Endothelial cell of umbilical vein (primary cell): Measurements from ENCODE around the gene PFKFB3.

Experiments
- EZH2 ChIP-seq: IDR thresholded peaks from 2 replicates; pipeline ENCODE4 v1.6.1; 2012; ENCODE audit warnings: borderline replicate concordance, low read depth, mild to moderate bottlenecking, moderate library complexity, low read length, inconsistent platforms; ENCODE audit not compliant: severe bottlenecking
- FOS ChIP-seq: IDR thresholded peaks from 2 replicates; pipeline ENCODE4 v1.6.1; 2011; ENCODE audit warnings: mild to moderate bottlenecking, low read length, moderate library complexity, borderline replicate concordance; ENCODE audit not compliant: insufficient read depth
- GATA2 ChIP-seq: IDR thresholded peaks from 2 replicates; pipeline ENCODE4 v1.7.0; 2011; ENCODE audit warnings: low read depth, mild to moderate bottlenecking, moderate library complexity, mixed read lengths, low read length; ENCODE audit not compliant: insufficient read length, insufficient read depth
- POLR2A ChIP-seq: IDR thresholded peaks from 2 replicates; pipeline ENCODE4 v1.6.1; 2012; ENCODE audit warnings: low read depth, mild to moderate bottlenecking, control low read depth, low read length
- POLR2AphosphoS5 ChIP-seq: IDR thresholded peaks from 2 replicates; pipeline ENCODE4 v1.6.1; 2012; ENCODE audit warnings: low read depth, mild to moderate bottlenecking, control low read depth, low read length, moderate library complexity; ENCODE audit not compliant: insufficient read depth
- TF ChIP-seq, protein P1 (sequence below), 2 donors: IDR thresholded peaks; 1 replicate in 1 of 2; 2 replicates in 1 of 2; pipeline ENCODE4 v1.5.1; 2011; ENCODE audit warnings: low read length in 2 of 2, mild to moderate bottlenecking in 2 of 2, moderate library complexity in 2 of 2, control low read depth in 1 of 2, inconsistent platforms in 1 of 2, low read depth in 1 of 2; ENCODE audit not compliant: insufficient read depth in 1 of 2; ENCODE audit errors: extremely low read depth in 1 of 2
- TF ChIP-seq, protein P2 (sequence below): IDR thresholded peaks from 2 replicates; pipeline ENCODE4 v1.6.1; 2011; ENCODE audit not compliant: insufficient read depth, insufficient read length

- TF ChIP-seq, protein P1, sequence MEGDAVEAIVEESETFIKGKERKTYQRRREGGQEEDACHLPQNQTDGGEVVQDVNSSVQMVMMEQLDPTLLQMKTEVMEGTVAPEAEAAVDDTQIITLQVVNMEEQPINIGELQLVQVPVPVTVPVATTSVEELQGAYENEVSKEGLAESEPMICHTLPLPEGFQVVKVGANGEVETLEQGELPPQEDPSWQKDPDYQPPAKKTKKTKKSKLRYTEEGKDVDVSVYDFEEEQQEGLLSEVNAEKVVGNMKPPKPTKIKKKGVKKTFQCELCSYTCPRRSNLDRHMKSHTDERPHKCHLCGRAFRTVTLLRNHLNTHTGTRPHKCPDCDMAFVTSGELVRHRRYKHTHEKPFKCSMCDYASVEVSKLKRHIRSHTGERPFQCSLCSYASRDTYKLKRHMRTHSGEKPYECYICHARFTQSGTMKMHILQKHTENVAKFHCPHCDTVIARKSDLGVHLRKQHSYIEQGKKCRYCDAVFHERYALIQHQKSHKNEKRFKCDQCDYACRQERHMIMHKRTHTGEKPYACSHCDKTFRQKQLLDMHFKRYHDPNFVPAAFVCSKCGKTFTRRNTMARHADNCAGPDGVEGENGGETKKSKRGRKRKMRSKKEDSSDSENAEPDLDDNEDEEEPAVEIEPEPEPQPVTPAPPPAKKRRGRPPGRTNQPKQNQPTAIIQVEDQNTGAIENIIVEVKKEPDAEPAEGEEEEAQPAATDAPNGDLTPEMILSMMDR (IDR thresholded peaks at IDR 0.05; ENCODE audit: extremely low read depth in 1 of 2, insufficient read depth in 1 of 2, low read depth in 1 of 2, low read length in 2 of 2), result peak in 1 of 2 donors; percentile 3
- peak; percentile 42 for TF ChIP-seq POLR2A
- TF ChIP-seq, protein P2, sequence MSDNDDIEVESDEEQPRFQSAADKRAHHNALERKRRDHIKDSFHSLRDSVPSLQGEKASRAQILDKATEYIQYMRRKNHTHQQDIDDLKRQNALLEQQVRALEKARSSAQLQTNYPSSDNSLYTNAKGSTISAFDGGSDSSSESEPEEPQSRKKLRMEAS, result no peak
- peak; percentile 88 for TF ChIP-seq POLR2AphosphoS5
- TF ChIP-seq GATA2, result no peak
- TF ChIP-seq FOS, result peak; percentile 99
- TF ChIP-seq EZH2, result no peak
These were observed 72.6 kb downstream of the PFKFB3 start for GRCh38 chr10:6275022-6275997.
